ENCODE results near the gene USP31.

DNA sequence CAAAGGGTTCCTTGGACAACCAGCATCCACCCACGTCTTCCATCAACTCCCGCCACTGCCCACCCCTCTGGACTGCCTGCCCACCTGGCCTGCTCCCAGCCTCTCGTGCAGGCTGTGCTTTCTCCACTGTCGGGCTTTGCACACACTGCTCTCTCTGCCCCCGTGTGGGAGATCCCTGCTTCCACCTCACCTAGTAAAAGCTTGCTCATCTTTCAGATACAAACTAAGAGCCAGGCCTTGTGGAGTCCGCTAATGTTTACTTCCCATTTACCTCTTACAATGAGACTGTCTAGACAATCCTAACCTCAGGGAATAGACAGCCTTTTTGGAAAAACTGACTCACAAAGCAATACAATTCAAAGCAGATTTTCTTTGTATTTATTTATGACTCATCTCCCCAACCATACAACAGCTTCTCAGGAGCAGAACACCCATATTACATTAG is 67.6 kb downstream of the USP31 start:
- TF ChIP-seq, protein P1, sequence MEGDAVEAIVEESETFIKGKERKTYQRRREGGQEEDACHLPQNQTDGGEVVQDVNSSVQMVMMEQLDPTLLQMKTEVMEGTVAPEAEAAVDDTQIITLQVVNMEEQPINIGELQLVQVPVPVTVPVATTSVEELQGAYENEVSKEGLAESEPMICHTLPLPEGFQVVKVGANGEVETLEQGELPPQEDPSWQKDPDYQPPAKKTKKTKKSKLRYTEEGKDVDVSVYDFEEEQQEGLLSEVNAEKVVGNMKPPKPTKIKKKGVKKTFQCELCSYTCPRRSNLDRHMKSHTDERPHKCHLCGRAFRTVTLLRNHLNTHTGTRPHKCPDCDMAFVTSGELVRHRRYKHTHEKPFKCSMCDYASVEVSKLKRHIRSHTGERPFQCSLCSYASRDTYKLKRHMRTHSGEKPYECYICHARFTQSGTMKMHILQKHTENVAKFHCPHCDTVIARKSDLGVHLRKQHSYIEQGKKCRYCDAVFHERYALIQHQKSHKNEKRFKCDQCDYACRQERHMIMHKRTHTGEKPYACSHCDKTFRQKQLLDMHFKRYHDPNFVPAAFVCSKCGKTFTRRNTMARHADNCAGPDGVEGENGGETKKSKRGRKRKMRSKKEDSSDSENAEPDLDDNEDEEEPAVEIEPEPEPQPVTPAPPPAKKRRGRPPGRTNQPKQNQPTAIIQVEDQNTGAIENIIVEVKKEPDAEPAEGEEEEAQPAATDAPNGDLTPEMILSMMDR (IDR thresholded peaks at IDR 0.05) = no peak
- no peak for TF ChIP-seq POLR2A (IDR thresholded peaks at IDR 0.05)

Measured in thyroid gland (tissue), 4 donors.